ENCODE data around the gene DPH7. TPM values are rescaled to one million over a fixed set of nuclear protein-coding genes. Genes with fewer than 3 reads are reported as not detected.
"Not testable (repeated sequence)": the region's sequence is repeated elsewhere in the genome, so short reads cannot be mapped to it uniquely, and the experiment has no call there.

DPH7 gene
- polyA plus RNA-seq (2012; ENCODE audit: insufficient read depth, insufficient read length, low read depth): 116 TPM

DNA sequence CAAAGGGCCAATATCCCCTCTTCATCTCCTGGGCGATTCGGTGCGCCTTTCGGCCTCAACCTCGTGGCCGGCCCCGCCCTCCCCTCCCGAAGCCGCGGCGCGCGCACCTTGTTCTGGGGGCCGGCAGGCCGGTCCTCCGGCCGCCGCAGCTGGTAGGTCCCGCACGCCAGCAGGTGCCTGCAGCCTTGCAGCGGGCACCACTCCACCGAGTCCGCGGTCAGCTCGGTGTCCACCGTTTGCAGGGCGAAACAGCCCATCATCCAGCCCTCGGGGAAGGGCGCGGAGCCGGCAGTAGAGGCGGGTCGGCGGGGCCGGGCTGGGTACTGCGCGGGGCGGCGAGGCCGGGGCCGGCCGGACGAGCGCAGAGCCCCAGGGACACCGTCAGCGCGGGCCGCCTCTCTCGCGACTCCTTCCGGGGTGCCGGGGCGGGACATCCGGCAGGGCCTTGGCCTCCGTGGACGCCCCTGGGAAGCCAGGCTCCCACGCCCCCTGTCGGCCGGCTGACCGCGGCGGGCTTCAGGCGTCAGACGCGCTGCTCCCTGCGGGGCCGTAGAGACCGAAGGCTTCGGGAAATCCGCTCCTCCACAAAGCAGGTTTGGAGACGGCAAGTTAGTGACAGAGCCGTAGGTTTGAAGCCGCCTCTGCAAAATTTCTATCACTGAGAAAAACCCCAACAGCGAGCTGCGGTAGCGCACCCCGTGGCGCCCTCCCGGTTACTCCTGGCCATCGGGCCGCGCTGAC, at the start of gene DPH7:
Gene DPH7, minus strand, starts transcription at position 408 of the 741 bp plus-strand sequence. Its CDS starts 148 bp downstream, at position 260.
- peak; percentile 99 for DNase-seq
- H3K4me3 ChIP-seq (ENCODE audit: low read depth, low read length): peak within 1 kb of the TSS; percentile 89
- H3K27me3 ChIP-seq: no peaks in the 10 kb centered on the region
- H3K9me3 ChIP-seq: no peaks in the 10 kb centered on the region
- H3K4me1 ChIP-seq: no peaks in the 10 kb centered on the region; the same call in 1 of the 2 replicates
- TF ChIP-seq, protein P1, sequence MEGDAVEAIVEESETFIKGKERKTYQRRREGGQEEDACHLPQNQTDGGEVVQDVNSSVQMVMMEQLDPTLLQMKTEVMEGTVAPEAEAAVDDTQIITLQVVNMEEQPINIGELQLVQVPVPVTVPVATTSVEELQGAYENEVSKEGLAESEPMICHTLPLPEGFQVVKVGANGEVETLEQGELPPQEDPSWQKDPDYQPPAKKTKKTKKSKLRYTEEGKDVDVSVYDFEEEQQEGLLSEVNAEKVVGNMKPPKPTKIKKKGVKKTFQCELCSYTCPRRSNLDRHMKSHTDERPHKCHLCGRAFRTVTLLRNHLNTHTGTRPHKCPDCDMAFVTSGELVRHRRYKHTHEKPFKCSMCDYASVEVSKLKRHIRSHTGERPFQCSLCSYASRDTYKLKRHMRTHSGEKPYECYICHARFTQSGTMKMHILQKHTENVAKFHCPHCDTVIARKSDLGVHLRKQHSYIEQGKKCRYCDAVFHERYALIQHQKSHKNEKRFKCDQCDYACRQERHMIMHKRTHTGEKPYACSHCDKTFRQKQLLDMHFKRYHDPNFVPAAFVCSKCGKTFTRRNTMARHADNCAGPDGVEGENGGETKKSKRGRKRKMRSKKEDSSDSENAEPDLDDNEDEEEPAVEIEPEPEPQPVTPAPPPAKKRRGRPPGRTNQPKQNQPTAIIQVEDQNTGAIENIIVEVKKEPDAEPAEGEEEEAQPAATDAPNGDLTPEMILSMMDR (IDR thresholded peaks at IDR 0.05; ENCODE audit: low read depth, low read length): peak; percentile 83
- peaks cover 51% of the 10 kb centered on the region for H3K36me3 ChIP-seq

DNA sequence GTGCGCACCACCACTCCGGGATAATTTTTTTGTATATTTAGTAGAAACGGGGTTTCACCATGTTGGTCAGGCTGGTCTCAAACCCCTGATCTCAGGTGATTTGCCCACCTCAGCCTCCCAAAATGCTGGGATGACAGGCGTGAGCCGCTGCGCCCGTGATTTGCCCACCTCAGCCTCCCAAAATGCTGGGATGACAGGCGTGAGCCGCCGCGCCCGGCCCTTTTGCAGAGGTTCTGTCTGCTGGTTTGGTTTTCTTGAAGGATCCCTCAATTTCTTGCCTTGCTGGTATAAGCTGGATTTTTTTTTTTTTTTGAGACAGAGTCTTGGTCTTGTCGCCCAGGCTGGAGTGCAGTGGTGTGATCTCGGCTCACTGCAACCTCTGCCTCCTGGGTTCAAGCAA, 48.7 kb upstream of the DPH7 start:
- H3K9me3 ChIP-seq; H3K27me3 ChIP-seq; DNase-seq; H3K4me1 ChIP-seq; H3K4me3 ChIP-seq (ENCODE audit: low read depth, low read length): not testable (repeated sequence)
- H3K36me3 ChIP-seq: peaks cover 12% of the 10 kb centered on the region

DNA sequence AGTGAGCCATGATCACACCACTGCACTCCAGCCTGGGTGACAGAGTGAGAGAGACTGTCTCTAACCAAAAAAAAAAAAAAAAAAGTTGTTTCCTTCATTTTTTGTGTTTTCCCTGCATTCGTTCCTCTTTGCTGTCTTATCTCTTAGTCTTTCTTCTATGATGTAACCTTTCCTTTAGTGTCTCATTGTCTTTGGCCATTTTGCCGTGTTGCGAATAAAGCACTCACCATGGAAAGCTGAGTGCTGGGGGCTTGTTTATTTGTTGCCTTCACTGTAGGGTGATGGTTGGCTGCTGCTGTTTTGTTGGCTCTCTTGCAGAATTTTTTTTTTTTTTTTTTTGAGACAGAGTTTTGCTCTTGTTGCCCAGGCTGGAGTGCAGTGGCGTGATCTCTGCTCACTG, 47.7 kb upstream of the DPH7 start:
- TF ChIP-seq, protein P1 (IDR thresholded peaks at IDR 0.05; ENCODE audit: low read depth, low read length): no peak
- no peak for DNase-seq
- Histone ChIP-seq H3K4me1 (no peaks in the 10 kb centered on the region), H3K27me3 (no peaks in the 10 kb centered on the region), H3K9me3 (no peaks in the 10 kb centered on the region), H3K4me3 (ENCODE audit: low read depth, low read length) (no peak overlapping the region), H3K36me3 (peaks cover 14% of the 10 kb centered on the region)

DNA sequence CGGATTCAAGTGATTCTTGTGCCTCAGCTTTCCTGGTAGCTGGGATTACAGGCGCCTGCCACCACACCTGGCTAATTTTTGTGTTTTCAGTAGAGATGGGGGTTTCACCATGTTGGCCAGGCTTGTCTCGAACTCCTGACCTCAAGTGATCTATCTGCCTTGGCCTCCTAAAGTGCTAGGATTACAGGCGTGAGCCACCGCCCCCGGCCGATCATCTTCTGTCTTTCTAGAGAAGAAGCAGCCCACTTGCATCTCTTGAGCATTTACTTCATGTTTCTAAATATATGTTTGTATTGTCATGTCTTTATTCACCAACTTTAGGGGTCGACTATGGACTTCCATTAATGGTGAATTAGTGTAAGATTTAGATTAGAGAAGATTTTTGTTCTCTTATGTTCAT, 43.5 kb upstream of the DPH7 start:
- H3K9me3 ChIP-seq; DNase-seq; H3K4me1 ChIP-seq; H3K27me3 ChIP-seq; H3K4me3 ChIP-seq (ENCODE audit: low read depth, low read length): not testable (repeated sequence)
- peaks cover 25% of the 10 kb centered on the region for H3K36me3 ChIP-seq

DNA sequence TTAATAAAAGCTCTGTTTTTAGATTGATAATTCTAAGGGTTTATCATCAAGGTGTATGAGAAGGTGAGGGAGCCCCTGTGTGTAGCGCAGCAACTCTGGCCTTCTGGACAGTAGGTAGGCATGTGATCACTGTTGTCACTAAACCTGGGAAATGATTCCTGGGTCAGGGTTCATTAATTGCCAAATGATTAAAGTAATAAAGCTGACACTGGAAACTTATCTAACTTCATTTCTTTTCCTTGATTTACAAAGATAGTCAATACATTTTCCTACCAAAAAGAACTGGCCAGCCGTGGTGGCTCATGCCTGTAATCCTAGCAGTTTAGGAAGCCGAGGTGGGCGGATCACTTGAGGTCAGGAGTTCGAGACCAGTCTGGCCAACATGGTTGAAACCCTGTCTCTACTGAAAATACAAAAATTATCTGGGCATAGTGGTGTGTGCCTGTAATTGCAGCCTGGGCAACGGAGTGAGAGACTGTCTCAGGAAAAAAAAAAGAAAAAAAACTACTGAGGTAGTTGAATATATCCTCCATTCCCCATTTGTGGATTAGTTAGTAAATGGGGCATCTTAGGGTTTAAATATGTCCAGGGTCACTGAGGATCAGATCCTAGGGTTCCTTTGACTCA, 42.5 kb upstream of the DPH7 start:
- Histone ChIP-seq H3K4me3 (ENCODE audit: low read depth, low read length) (no peak overlapping the region), H3K36me3 (peaks cover 25% of the 10 kb centered on the region), H3K27me3 (no peaks in the 10 kb centered on the region), H3K9me3 (no peaks in the 10 kb centered on the region), H3K4me1 (no peaks in the 10 kb centered on the region; the same call in 1 of the 2 replicates)
- TF ChIP-seq, protein P1 (IDR thresholded peaks at IDR 0.05; ENCODE audit: low read depth, low read length): peak; percentile 32; the same call in 1 of the 2 replicates
- peak; percentile 20 for DNase-seq

DNA sequence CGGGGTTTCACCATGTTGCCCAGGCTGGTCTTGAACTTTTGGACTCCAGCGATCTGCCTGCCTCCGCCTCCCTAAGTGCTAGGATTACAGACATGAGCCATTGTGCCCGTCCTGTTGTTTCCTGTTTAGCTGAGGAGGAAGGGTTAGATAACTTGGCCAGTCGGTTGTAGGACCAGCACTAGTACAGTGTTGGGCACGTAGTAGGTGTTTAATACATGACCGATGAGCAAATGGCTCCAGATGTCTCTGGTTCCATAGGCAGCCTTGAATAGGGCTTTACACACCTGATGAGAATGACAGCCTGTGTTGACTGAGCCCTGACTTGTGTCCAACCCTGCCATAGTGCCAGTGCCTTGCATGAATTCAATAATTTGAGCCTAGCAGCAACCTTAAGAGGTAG, 41.9 kb upstream of the DPH7 start:
- TF ChIP-seq, protein P1 (IDR thresholded peaks at IDR 0.05; ENCODE audit: low read depth, low read length): no peak
- Histone ChIP-seq H3K9me3 (no peaks in the 10 kb centered on the region), H3K27me3 (no peaks in the 10 kb centered on the region), H3K4me3 (ENCODE audit: low read depth, low read length) (peak overlapping the region; percentile 1; the same call in 1 of the 2 replicates), H3K4me1 (no peaks in the 10 kb centered on the region; the same call in 1 of the 2 replicates), H3K36me3 (peaks cover 28% of the 10 kb centered on the region)
- DNase-seq: no peak

DNA sequence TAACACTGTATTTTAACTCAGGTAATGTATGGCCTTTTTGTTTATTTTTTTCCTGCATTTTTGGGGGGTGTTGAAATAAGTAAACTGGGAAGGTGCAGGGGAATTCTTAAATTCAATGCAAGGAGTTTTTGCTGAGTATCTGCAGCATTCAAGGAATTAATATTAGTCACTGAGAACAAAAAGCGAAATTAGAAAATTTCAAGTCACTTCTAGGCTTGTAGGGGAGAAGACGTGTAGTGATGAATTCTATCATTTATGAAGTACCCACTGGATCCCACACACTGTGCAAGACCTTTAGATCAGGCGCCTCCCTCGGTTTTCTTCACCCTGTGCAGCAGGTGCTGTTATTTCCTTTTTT, 41.3 kb upstream of the DPH7 start:
- peak overlapping the region; percentile 97 for H3K4me3 ChIP-seq (ENCODE audit: low read depth, low read length)
- no peaks in the 10 kb centered on the region for H3K27me3 ChIP-seq
- H3K36me3 ChIP-seq: peaks cover 33% of the 10 kb centered on the region
- TF ChIP-seq, protein P1 (IDR thresholded peaks at IDR 0.05; ENCODE audit: low read depth, low read length): no peak
- no peaks in the 10 kb centered on the region for H3K9me3 ChIP-seq
- DNase-seq: no peak
- no peaks in the 10 kb centered on the region; the same call in 1 of the 2 replicates for H3K4me1 ChIP-seq

Measured in BE2C (cell line).